Stimulated activated effector memory CD8-positive, alpha-beta T cell treated with anti-CD3 and anti-CD28 coated beads, Interleukin-12 subunit alpha, Interleukin-12 subunit beta, amount 100 ng/mL, for 72 hours (primary cell): ENCODE measurements around the gene MORN5.

Experiments
- ATAC-seq: fragments of 150-1000 bp; cut with Tn5 transposase; 2 replicates; pipeline ENCODE4 v1.10.0; 2021
- DNase-seq, 2 donors: peaks; one replicate each; pipeline ENCODE4 v3.0.0; 2021 to 2022; ENCODE audit warnings: low spot score in 2 of 2
- H3K27ac Mint-ChIP-seq: one replicate; pipeline ENCODE4 v1.8.0; 2022; ENCODE audit warnings: mild to moderate bottlenecking, mixed read lengths
- H3K36me3 Mint-ChIP-seq: one replicate; pipeline ENCODE4 v1.8.0; 2022; ENCODE audit warnings: mild to moderate bottlenecking, mixed read lengths
- H3K4me1 Mint-ChIP-seq: one replicate; pipeline ENCODE4 v1.8.0; 2022; ENCODE audit warnings: mixed read lengths
- H3K4me3 Mint-ChIP-seq: one replicate; pipeline ENCODE4 v1.8.0; 2022; ENCODE audit warnings: mild to moderate bottlenecking, mixed read lengths
- H3K9me3 Mint-ChIP-seq: one replicate; pipeline ENCODE4 v1.8.0; 2022; ENCODE audit warnings: mixed read lengths

Gene MORN5

GRCh38 chr9:122155796-122156195 lies 3.9 kb upstream of the MORN5 start:
- Mint-ChIP-seq H3K27ac (peak overlapping the region; percentile 46), H3K4me3 (no peak overlapping the region), H3K4me1 (peaks cover 45% of the 10 kb centered on the region), H3K36me3 (peaks cover 38% of the 10 kb centered on the region), H3K9me3 (no peaks in the 10 kb centered on the region)
- DNase-seq (no peak), ATAC-seq (no peak)

DNA sequence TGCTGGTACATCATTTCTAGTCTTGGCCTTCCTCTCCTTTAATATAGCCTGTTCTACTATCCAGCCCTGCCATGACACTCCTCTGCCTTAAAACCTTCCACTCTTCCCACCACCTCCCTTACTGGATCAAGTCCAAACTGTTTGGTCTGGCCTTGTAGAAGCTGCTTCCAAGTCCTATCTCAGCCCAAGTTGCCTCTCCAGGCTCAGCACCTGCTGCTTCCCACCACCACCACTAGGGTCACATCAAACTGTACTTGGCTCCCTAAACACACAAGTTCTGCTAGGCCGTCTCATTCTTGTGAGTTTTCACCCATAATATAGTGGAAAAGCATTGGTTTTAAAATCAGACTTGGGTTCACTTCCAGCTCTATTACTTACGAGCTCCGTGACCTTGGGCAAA lies 1.5 kb upstream of the MORN5 start:
- Mint-ChIP-seq H3K9me3 (peaks cover 4% of the 10 kb centered on the region), H3K27ac (no peak overlapping the region), H3K36me3 (peaks cover 15% of the 10 kb centered on the region), H3K4me3 (peak overlapping the region; percentile 96), H3K4me1 (peaks cover 45% of the 10 kb centered on the region)
- DNase-seq (no peak), ATAC-seq (peak; percentile 29)

DNA sequence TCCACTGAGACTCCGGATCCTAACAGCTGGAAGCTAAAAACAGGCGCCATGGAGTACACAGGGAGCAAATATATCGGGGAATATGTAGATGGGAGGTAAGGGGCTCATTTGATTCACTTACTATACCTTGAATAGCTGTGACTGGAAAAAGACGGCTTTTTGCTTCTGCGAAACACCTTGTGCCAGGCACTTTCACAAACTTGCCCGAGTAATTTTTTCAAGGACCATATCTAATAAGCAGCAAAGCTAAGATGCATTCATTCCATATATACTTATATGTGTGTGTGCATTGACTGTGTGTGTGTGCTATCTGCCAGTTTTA lies 178 bp downstream of the MORN5 start:
- no peak for ATAC-seq

GRCh38 chr9:122162415-122162814 lies 2.7 kb downstream of the MORN5 start:
- no peak overlapping the region for H3K4me3 Mint-ChIP-seq
- no peak overlapping the region for H3K27ac Mint-ChIP-seq
- peaks cover 26% of the 10 kb centered on the region for H3K4me1 Mint-ChIP-seq
- H3K36me3 Mint-ChIP-seq: peaks cover 20% of the 10 kb centered on the region
- peaks cover 4% of the 10 kb centered on the region for H3K9me3 Mint-ChIP-seq
- ATAC-seq (no peak), DNase-seq (no peak)

More for the DNA sequence above, 178 bp downstream of the MORN5 start:
- Mint-ChIP-seq H3K9me3 (peaks cover 4% of the 10 kb centered on the region), H3K36me3 (peaks cover 15% of the 10 kb centered on the region), H3K27ac (peak overlapping the region; percentile 98), H3K4me3 (peak overlapping the region; percentile 96), H3K4me1 (peaks cover 39% of the 10 kb centered on the region)
- DNase-seq: no peak

- ATAC-seq (no peak), DNase-seq (no peak)
- no peak overlapping the region for H3K4me3 Mint-ChIP-seq
- peaks cover 17% of the 10 kb centered on the region for H3K36me3 Mint-ChIP-seq
- peaks cover 13% of the 10 kb centered on the region for H3K4me1 Mint-ChIP-seq
- peaks cover 4% of the 10 kb centered on the region for H3K9me3 Mint-ChIP-seq
- no peak overlapping the region for H3K27ac Mint-ChIP-seq
Observed at GRCh38 chr9:122164286-122164685, 4.6 kb downstream of the MORN5 start.

GRCh38 chr9:122168356-122168755 lies 8.6 kb downstream of the MORN5 start:
- DNase-seq: no peak
- H3K27ac Mint-ChIP-seq: no peak overlapping the region
- no peak for ATAC-seq
- H3K36me3 Mint-ChIP-seq: peaks cover 5% of the 10 kb centered on the region
- no peaks in the 10 kb centered on the region for H3K4me1 Mint-ChIP-seq
- no peaks in the 10 kb centered on the region for H3K9me3 Mint-ChIP-seq
- no peak overlapping the region for H3K4me3 Mint-ChIP-seq

- H3K9me3 Mint-ChIP-seq: no peaks in the 10 kb centered on the region
- no peak overlapping the region for H3K27ac Mint-ChIP-seq
- ATAC-seq (no peak), DNase-seq (no peak)
- no peaks in the 10 kb centered on the region for H3K36me3 Mint-ChIP-seq
- H3K4me3 Mint-ChIP-seq: no peak overlapping the region
- H3K4me1 Mint-ChIP-seq: no peaks in the 10 kb centered on the region
Observed at GRCh38 chr9:122172131-122172530, 12.4 kb downstream of the MORN5 start.

DNA sequence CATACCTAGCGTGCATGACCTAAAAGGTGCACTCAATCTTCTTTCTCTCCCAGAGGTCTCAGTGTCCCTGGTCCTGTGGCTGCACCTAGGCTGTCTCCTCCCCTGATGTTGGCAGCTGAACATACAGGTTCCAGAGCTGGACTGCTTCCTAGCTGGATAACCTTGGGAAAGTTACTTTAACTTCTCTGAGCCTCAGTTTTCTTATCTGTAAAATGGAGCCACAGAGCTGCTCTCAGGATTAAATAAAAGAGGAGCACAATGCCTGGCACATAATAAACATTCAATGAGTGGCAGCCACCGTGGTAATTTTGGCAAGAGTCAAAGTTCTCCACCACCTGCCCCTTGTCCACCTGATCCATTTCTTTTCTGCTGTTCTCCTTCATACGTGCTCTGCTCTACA lies 14.0 kb downstream of the MORN5 start:
- Mint-ChIP-seq H3K9me3 (no peaks in the 10 kb centered on the region), H3K36me3 (no peaks in the 10 kb centered on the region), H3K4me3 (no peak overlapping the region), H3K27ac (no peak overlapping the region), H3K4me1 (no peaks in the 10 kb centered on the region)
- DNase-seq: no peak
- no peak for ATAC-seq

GRCh38 chr9:122176916-122177315 lies 17.2 kb downstream of the MORN5 start:
- Mint-ChIP-seq H3K4me3 (no peak overlapping the region), H3K4me1 (no peaks in the 10 kb centered on the region), H3K36me3 (no peaks in the 10 kb centered on the region), H3K9me3 (no peaks in the 10 kb centered on the region), H3K27ac (no peak overlapping the region)
- DNase-seq (no peak), ATAC-seq (no peak)

DNA sequence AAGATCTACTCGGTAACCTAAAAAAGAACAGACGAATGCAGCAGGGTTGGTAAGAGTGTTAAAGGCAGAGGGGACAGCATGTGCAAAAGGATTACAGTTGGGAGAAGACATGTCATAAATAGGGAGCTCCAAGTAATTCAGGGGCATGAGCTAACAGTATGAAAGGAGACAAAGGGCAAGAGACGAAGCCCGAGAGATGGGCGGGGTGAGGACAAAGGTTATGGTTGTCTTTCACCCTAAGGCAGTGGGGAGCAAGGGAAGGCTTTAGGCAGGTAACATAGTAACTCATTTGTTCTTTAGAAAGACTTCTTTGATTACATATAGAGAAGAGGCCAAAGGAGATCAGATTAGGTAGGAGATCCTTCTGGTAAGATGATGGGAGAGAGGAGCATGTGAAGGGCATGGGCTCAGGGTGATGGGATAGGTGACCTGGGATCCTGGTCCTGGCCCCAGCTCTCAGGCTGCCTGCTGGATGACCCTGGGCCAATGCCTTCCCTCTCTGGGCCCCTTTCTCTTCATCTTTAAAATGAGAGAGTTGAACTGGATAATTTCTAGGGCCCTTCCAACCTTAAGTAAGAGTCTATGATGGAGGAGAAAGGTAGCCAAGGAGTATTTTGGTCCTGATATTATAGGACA lies 19.5 kb downstream of the MORN5 start:
- no peaks in the 10 kb centered on the region for H3K9me3 Mint-ChIP-seq
- H3K36me3 Mint-ChIP-seq: no peaks in the 10 kb centered on the region
- no peaks in the 10 kb centered on the region for H3K4me1 Mint-ChIP-seq
- no peak for ATAC-seq
- H3K4me3 Mint-ChIP-seq: no peak overlapping the region
- DNase-seq: no peak
- H3K27ac Mint-ChIP-seq: no peak overlapping the region

DNA sequence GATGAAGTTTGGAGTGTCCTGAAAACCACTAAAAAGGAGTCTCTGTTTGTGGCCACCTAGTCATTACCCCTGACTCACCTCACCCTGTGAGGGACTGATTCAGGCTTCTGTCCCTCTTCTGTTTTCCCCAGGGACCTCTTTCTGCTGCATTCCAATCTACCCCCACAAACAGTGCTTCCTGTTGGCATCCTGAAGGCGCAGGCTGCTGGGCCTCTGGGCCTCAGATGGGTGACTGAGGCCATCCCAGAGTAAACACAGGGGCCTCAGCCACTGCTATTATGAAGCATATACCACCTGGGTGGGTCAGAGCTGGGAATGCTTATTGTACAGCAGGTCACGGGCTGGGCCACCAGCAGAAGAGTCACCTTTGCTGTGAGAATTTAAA lies 20.0 kb downstream of the MORN5 start:
- Mint-ChIP-seq H3K36me3 (no peaks in the 10 kb centered on the region), H3K27ac (no peak overlapping the region), H3K4me1 (no peaks in the 10 kb centered on the region), H3K9me3 (no peaks in the 10 kb centered on the region), H3K4me3 (no peak overlapping the region)
- no peak for DNase-seq
- ATAC-seq: no peak

DNA sequence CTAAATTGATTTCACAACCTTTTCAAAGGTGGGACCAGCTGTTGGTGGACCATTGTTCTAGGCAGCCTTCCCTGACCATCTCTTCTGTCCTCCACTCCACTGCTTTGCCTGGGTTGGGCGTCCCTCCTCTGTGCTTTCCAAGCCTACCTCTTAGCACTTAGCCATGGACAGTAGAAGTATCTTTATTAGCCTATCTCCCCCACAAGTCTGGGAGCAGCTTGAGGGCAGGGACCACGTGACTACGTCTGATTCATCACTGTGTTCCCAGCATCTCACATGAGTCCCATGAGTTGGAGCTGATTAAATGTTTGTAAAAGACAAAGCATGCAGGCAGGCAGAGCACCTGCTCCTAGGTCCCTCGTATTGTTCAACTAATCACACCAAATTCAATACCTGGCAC lies 20.9 kb downstream of the MORN5 start:
- no peak overlapping the region for H3K4me3 Mint-ChIP-seq
- ATAC-seq (peak; percentile 28), DNase-seq (no peak)

GRCh38 chr9:122183501-122183900 lies 23.8 kb downstream of the MORN5 start:
- DNase-seq (no peak), ATAC-seq (no peak)
- H3K4me1 Mint-ChIP-seq: no peaks in the 10 kb centered on the region
- H3K27ac Mint-ChIP-seq: no peak overlapping the region
- no peaks in the 10 kb centered on the region for H3K36me3 Mint-ChIP-seq
- H3K9me3 Mint-ChIP-seq: no peaks in the 10 kb centered on the region
- H3K4me3 Mint-ChIP-seq: no peak overlapping the region

More for the DNA sequence above, 20.9 kb downstream of the MORN5 start:
- Mint-ChIP-seq H3K36me3 (no peaks in the 10 kb centered on the region), H3K4me1 (no peaks in the 10 kb centered on the region), H3K27ac (no peak overlapping the region), H3K9me3 (no peaks in the 10 kb centered on the region)

GRCh38 chr9:122184551-122184950 lies 24.8 kb downstream of the MORN5 start:
- no peak overlapping the region for H3K4me3 Mint-ChIP-seq
- DNase-seq (no peak), ATAC-seq (no peak)
- H3K27ac Mint-ChIP-seq: no peak overlapping the region
- no peaks in the 10 kb centered on the region for H3K9me3 Mint-ChIP-seq
- no peaks in the 10 kb centered on the region for H3K36me3 Mint-ChIP-seq
- H3K4me1 Mint-ChIP-seq: no peaks in the 10 kb centered on the region

- Mint-ChIP-seq H3K27ac (no peak overlapping the region), H3K36me3 (no peaks in the 10 kb centered on the region), H3K4me1 (no peaks in the 10 kb centered on the region), H3K9me3 (no peaks in the 10 kb centered on the region), H3K4me3 (no peak overlapping the region)
- ATAC-seq (no peak), DNase-seq (no peak)
Observed at GRCh38 chr9:122186301-122186700, 26.6 kb downstream of the MORN5 start.

DNA sequence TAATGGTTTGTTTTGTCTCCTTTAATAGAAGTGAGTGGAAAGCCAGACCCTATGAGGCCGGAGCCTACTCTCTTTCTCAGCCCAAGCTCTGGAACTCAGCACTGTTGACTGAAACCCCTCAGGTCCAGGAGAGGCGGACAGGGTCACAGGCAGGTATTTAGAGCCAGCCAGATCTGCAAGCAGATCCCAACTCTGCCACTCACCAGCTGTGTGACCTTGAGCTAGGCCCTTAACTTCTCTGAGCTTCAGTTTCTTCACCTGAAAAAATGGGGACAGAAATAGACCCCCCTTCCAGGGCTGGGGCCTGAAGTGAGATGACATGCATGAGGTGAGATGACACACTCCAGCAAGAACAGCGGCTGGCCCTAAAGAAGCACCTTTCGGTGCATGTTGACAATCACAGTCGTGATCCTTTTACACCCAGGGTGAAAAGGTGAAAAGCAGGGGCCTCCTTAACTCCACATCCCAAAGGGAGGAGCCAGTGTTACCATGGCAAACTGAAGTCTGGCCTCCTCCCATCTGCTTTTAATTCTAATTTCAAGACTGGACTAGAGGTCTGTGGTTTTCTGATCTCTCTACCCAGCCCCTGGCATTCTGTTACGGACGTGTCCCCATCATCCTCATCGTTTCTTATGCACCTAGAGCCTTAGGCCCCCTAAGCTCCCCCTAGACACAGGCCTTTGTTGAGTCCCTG lies 27.2 kb downstream of the MORN5 start:
- DNase-seq: no peak
- no peaks in the 10 kb centered on the region for H3K4me1 Mint-ChIP-seq
- no peak for ATAC-seq
- H3K4me3 Mint-ChIP-seq: no peak overlapping the region
- no peak overlapping the region for H3K27ac Mint-ChIP-seq
- no peaks in the 10 kb centered on the region for H3K36me3 Mint-ChIP-seq
- no peaks in the 10 kb centered on the region for H3K9me3 Mint-ChIP-seq
